IPS-20b (cell line): ENCODE measurements around the gene CPNE8.

Experiments
- H3K27ac ChIP-seq: one replicate; pipeline ENCODE4 v1.5.1; 2013; ENCODE audit warnings: low read length
- H3K27me3 ChIP-seq: 2 replicates; pipeline ENCODE4 v1.6.1; 2013; ENCODE audit warnings: mild to moderate bottlenecking, low read length, inconsistent platforms; ENCODE audit not compliant: insufficient read depth
- H3K36me3 ChIP-seq: 2 replicates; pipeline ENCODE4 v1.6.1; 2013; ENCODE audit warnings: low read depth, mild to moderate bottlenecking, inconsistent platforms, low read length, moderate library complexity; ENCODE audit not compliant: insufficient read depth
- H3K4me1 ChIP-seq: 2 replicates; pipeline ENCODE4 v1.6.1; 2013; ENCODE audit warnings: mild to moderate bottlenecking, control low read depth, inconsistent platforms, low read length, moderate library complexity; ENCODE audit not compliant: insufficient read depth
- H3K4me3 ChIP-seq: 2 replicates; pipeline ENCODE4 v1.5.1; 2013; ENCODE audit warnings: mild to moderate bottlenecking, low read length, inconsistent platforms
- H3K9ac ChIP-seq: 2 replicates; pipeline ENCODE4 v1.6.1; 2013; ENCODE audit warnings: low read depth, mild to moderate bottlenecking, inconsistent platforms, low read length, moderate library complexity
- H3K9me3 ChIP-seq: 2 replicates; pipeline ENCODE4 v1.6.1; 2013; ENCODE audit warnings: mild to moderate bottlenecking, low read depth, low read length, inconsistent platforms; ENCODE audit not compliant: insufficient read depth

CPNE8 gene

DNA sequence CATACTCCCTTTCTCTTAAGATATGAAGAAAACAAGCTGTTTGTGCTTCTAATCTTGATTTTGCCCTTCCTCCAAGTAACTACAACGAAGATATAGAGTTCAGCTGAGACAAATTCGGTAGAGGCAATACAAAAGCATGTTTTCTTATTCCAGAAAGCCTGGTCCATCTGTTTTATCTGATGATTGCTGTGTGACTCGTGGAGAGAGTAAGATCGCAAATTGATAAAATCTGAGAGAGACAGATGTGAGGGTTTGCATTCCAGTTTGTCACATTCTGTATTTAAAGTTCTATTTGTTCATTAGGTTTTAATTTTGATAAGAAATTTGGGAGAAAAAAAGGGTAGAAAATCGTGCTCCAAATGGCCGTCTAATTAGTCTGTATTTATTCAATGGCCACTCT lies 192.1 kb downstream of the CPNE8 start:
- H3K9ac ChIP-seq: no peak overlapping the region
- H3K4me3 ChIP-seq: no peak overlapping the region

DNA sequence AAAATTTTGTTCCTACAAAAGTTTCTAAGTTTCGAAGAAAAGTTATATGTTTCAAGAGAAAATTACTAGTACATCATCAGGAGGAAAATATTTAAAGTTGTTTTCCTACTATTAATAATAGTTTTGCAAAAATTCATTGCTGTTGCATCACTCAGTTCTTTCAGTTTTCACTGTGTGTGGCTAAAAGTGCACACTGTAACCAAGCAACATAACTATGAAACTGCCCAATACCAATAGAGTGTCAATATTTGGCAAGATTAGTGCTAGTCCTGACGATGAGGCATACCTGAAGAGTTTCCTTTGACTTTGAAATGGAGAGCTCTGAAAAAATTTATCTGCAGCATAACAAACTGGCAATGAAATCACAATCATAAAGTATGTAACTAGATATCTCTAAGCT lies 194.3 kb downstream of the CPNE8 start:
- Histone ChIP-seq H3K36me3 (no peaks in the 10 kb centered on the region), H3K4me1 (no peaks in the 10 kb centered on the region), H3K27me3 (no peaks in the 10 kb centered on the region), H3K9me3 (no peaks in the 10 kb centered on the region), H3K27ac (no peak overlapping the region), H3K4me3 (no peak overlapping the region), H3K9ac (no peak overlapping the region)

More for the DNA sequence above, 192.1 kb downstream of the CPNE8 start:
- H3K36me3 ChIP-seq: no peaks in the 10 kb centered on the region
- H3K9me3 ChIP-seq: no peaks in the 10 kb centered on the region
- no peaks in the 10 kb centered on the region for H3K27me3 ChIP-seq
- no peaks in the 10 kb centered on the region for H3K4me1 ChIP-seq
- H3K27ac ChIP-seq: no peak overlapping the region

DNA sequence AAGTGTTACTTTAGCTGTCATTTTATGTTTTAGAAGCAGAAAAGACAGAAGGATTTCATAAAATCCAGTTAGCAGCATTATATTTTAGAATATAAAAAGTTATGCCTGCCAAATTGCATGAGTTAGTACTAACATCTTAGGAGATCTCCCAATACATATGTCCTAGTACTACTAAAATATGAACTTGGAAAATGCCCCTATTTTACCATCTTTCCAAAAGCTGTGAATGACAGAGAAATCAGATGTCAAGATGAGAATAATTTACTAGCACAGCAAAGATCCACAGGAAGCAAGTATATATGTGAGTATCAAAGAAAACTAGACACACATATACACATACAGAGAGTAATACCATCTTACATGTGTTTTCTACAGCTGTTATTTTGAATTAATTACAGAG lies 196.9 kb downstream of the CPNE8 start:
- H3K9ac ChIP-seq: no peak overlapping the region
- no peak overlapping the region for H3K4me3 ChIP-seq
- no peaks in the 10 kb centered on the region for H3K4me1 ChIP-seq
- no peaks in the 10 kb centered on the region for H3K36me3 ChIP-seq
- H3K27ac ChIP-seq: no peak overlapping the region
- H3K27me3 ChIP-seq: no peaks in the 10 kb centered on the region
- H3K9me3 ChIP-seq: no peaks in the 10 kb centered on the region

GRCh38 chr12:38707648-38708047 lies 197.7 kb downstream of the CPNE8 start:
- H3K36me3 ChIP-seq: no peaks in the 10 kb centered on the region
- no peaks in the 10 kb centered on the region for H3K9me3 ChIP-seq
- H3K4me3 ChIP-seq: no peak overlapping the region
- no peaks in the 10 kb centered on the region for H3K27me3 ChIP-seq
- H3K9ac ChIP-seq: no peak overlapping the region
- H3K27ac ChIP-seq: no peak overlapping the region
- no peaks in the 10 kb centered on the region for H3K4me1 ChIP-seq

DNA sequence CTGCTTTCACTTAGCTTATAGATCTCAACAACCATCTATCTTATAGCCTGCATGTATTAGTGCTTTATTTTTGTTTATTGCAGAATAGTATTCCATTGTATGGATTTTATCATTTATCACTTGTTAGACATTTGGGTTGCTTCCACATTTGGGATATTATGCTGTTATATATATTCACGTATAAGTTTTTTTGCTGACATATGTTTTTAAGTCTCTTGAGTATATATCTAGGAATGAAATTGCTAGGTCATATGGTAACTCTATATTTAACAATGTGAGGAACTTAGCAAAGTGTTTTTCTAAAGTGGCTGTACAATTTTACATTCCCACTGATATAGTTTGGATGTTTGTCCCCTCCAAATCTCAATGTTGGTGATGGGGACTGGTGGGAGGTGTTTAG lies 208.1 kb downstream of the CPNE8 start:
- H3K4me3 ChIP-seq: no peak overlapping the region
- no peaks in the 10 kb centered on the region for H3K27me3 ChIP-seq
- H3K9me3 ChIP-seq: no peaks in the 10 kb centered on the region
- no peaks in the 10 kb centered on the region for H3K36me3 ChIP-seq
- H3K4me1 ChIP-seq: peaks cover 7% of the 10 kb centered on the region; the same call in 1 of the 2 replicates
- no peak overlapping the region for H3K27ac ChIP-seq
- no peak overlapping the region for H3K9ac ChIP-seq

GRCh38 chr12:38695057-38695456 lies 210.3 kb downstream of the CPNE8 start:
- Histone ChIP-seq H3K27me3 (no peaks in the 10 kb centered on the region), H3K9me3 (no peaks in the 10 kb centered on the region), H3K36me3 (no peaks in the 10 kb centered on the region), H3K9ac (no peak overlapping the region), H3K4me3 (no peak overlapping the region), H3K27ac (no peak overlapping the region), H3K4me1 (peaks cover 7% of the 10 kb centered on the region; the same call in 1 of the 2 replicates)

- Histone ChIP-seq H3K27ac (no peak overlapping the region), H3K36me3 (no peaks in the 10 kb centered on the region), H3K27me3 (no peaks in the 10 kb centered on the region), H3K9me3 (no peaks in the 10 kb centered on the region), H3K9ac (no peak overlapping the region), H3K4me3 (no peak overlapping the region), H3K4me1 (peaks cover 7% of the 10 kb centered on the region; the same call in 1 of the 2 replicates)
These were observed 214.2 kb downstream of the CPNE8 start for GRCh38 chr12:38691164-38691563.

GRCh38 chr12:38690646-38691045 lies 214.7 kb downstream of the CPNE8 start:
- Histone ChIP-seq H3K4me1 (peaks cover 7% of the 10 kb centered on the region; the same call in 1 of the 2 replicates), H3K9me3 (no peaks in the 10 kb centered on the region), H3K27me3 (no peaks in the 10 kb centered on the region), H3K27ac (no peak overlapping the region), H3K4me3 (no peak overlapping the region), H3K36me3 (no peaks in the 10 kb centered on the region), H3K9ac (no peak overlapping the region)

GRCh38 chr12:38689704-38690103 lies 215.7 kb downstream of the CPNE8 start:
- no peak overlapping the region for H3K4me3 ChIP-seq
- no peaks in the 10 kb centered on the region for H3K9me3 ChIP-seq

DNA sequence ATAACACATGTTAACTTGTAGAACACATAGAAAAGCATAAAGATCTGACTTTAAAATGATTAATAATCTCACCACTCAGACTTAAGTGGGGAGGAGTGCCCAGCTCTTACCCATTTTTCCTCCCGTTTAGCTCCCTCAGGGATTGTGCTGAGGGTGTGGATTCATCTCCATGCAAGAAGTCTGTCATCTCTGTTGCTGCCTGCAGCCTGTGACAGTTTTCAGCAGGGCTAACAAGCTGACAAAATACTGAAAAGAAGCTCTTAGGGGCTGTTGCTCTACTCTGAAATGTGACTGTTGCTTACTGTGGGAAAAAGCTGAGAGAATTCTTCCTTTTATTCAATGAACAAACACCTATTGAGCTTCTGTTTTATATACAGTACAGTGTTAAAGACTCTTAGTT lies 216.2 kb downstream of the CPNE8 start:
- no peaks in the 10 kb centered on the region for H3K36me3 ChIP-seq
- H3K9me3 ChIP-seq: no peaks in the 10 kb centered on the region
- no peaks in the 10 kb centered on the region for H3K27me3 ChIP-seq
- H3K27ac ChIP-seq: no peak overlapping the region
- H3K4me1 ChIP-seq: no peaks in the 10 kb centered on the region
- H3K9ac ChIP-seq: no peak overlapping the region
- no peak overlapping the region for H3K4me3 ChIP-seq

More at GRCh38 chr12:38689704-38690103, 215.7 kb downstream of the CPNE8 start:
- H3K9ac ChIP-seq: no peak overlapping the region
- no peaks in the 10 kb centered on the region for H3K36me3 ChIP-seq
- no peaks in the 10 kb centered on the region for H3K27me3 ChIP-seq
- H3K27ac ChIP-seq: no peak overlapping the region
- H3K4me1 ChIP-seq: no peaks in the 10 kb centered on the region; the same call in 1 of the 2 replicates

- Histone ChIP-seq H3K27ac (no peak overlapping the region), H3K36me3 (no peaks in the 10 kb centered on the region), H3K9ac (no peak overlapping the region), H3K4me1 (no peaks in the 10 kb centered on the region), H3K27me3 (no peaks in the 10 kb centered on the region), H3K9me3 (no peaks in the 10 kb centered on the region), H3K4me3 (no peak overlapping the region)
These were observed 222.9 kb downstream of the CPNE8 start for GRCh38 chr12:38682521-38682920.

- H3K27me3 ChIP-seq: no peaks in the 10 kb centered on the region
- H3K9ac ChIP-seq: no peak overlapping the region
- no peaks in the 10 kb centered on the region for H3K36me3 ChIP-seq
- H3K27ac ChIP-seq: no peak overlapping the region
- H3K4me3 ChIP-seq: no peak overlapping the region
- no peaks in the 10 kb centered on the region for H3K9me3 ChIP-seq
- H3K4me1 ChIP-seq: no peaks in the 10 kb centered on the region
These were observed 235.9 kb downstream of the CPNE8 start for GRCh38 chr12:38669530-38669929.

DNA sequence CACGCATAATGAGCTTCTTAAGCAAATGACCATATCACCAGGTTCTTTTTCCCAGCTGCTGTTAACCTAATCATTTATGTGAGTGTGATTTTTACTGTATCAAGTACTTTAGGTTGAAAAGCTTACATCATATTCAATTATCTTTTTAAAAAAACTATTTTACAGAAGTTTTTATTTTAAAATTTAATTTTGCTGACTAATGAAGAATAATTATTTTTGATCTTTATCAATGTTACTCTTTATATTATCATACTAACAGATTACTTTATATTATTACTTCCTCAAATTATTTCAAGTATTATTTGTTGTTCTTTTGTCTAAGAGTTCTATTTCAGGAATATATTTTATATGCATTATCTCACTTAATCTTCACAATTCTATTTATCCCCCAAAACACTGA lies 236.3 kb downstream of the CPNE8 start:
- H3K36me3 ChIP-seq: no peaks in the 10 kb centered on the region
- no peak overlapping the region for H3K4me3 ChIP-seq
- no peak overlapping the region for H3K9ac ChIP-seq
- no peaks in the 10 kb centered on the region for H3K9me3 ChIP-seq
- H3K27ac ChIP-seq: no peak overlapping the region
- H3K27me3 ChIP-seq: no peaks in the 10 kb centered on the region
- no peaks in the 10 kb centered on the region for H3K4me1 ChIP-seq
